ENCODE results near the gene SORBS1. TPM values are rescaled to one million over a fixed set of nuclear protein-coding genes. Genes with fewer than 3 reads are reported as not detected.

SORBS1 gene
- total and polyA plus RNA-seq, 4 donors, result 33.2 to 71.3 (median 44.1) TPM

- TF ChIP-seq EGR1 (IDR thresholded peaks at IDR 0.05; ENCODE audit: low read depth in 2 of 2) (no peak), RXRA (IDR thresholded peaks at IDR 0.05) (no peak), RAD21 (IDR thresholded peaks at IDR 0.05) (no peak), HNF4G (IDR thresholded peaks at IDR 0.05) (no peak), ZBTB33 (IDR thresholded peaks at IDR 0.05) (no peak), JUND (IDR thresholded peaks at IDR 0.05) (no peak), HNF4A (conservative IDR thresholded peaks at IDR 0.05) (no peak), MAX (IDR thresholded peaks at IDR 0.05) (no peak)
Observed at GRCh38 chr10:95559896-95560277, 1.3 kb downstream of the SORBS1 start (continued).

- Histone ChIP-seq H3K4me3 (ENCODE audit: low read depth in 1 of 3, low read length in 3 of 3) (peak overlapping the region in 2 of 3 donors; percentile 10 to 88), H3K36me3 (ENCODE audit: control insufficient read depth in 4 of 4, insufficient read depth in 3 of 4, low read depth in 1 of 4, low read length in 3 of 4) (no peaks in the 10 kb centered on the region), H3K9ac (ENCODE audit: low read depth in 1 of 2, low read length in 2 of 2) (peak overlapping the region; percentile 30 to 66), H3K27ac (ENCODE audit: low read depth in 1 of 2, low read length in 2 of 2) (peak overlapping the region; percentile 57 to 59), H3K9me3 (ENCODE audit: control insufficient read depth in 4 of 4, low read length in 3 of 4) (no peaks in the 10 kb centered on the region), H3K4me1 (ENCODE audit: control insufficient read depth in 4 of 4, insufficient read depth in 4 of 4, low read length in 3 of 4) (peaks cover 0 to 38% (median 24%) of the 10 kb centered on the region in 4 donors), H3K27me3 (ENCODE audit: control insufficient read depth in 4 of 4, insufficient read depth in 4 of 4, low read length in 3 of 4) (no peaks in the 10 kb centered on the region)
- TF ChIP-seq MAX (IDR thresholded peaks at IDR 0.05), result no peak
- no peak for TF ChIP-seq ATF3 (IDR thresholded peaks at IDR 0.05)
- TF ChIP-seq TAF1 (conservative IDR thresholded peaks at IDR 0.05), result no peak
- TF ChIP-seq SP1 (IDR thresholded peaks at IDR 0.05), result no peak
- TF ChIP-seq RXRA (IDR thresholded peaks at IDR 0.05), result no peak
- no peak for TF ChIP-seq FOXA1 (IDR thresholded peaks at IDR 0.05)
- no peak for TF ChIP-seq FOXA2 (IDR thresholded peaks at IDR 0.05)
- TF ChIP-seq YY1 (IDR thresholded peaks at IDR 0.05), result no peak
- TF ChIP-seq NR2F2 (IDR thresholded peaks at IDR 0.05), result no peak
- no peak for TF ChIP-seq GABPA (IDR thresholded peaks at IDR 0.05 in 1 of 2, conservative IDR thresholded peaks at IDR 0.05 in 1 of 2)
- TF ChIP-seq RAD21 (IDR thresholded peaks at IDR 0.05), result no peak
- TF ChIP-seq ZBTB33 (IDR thresholded peaks at IDR 0.05), result no peak
- TF ChIP-seq HNF4A (conservative IDR thresholded peaks at IDR 0.05), result no peak
- TF ChIP-seq JUND (IDR thresholded peaks at IDR 0.05), result no peak
- no peak for TF ChIP-seq HNF4G (IDR thresholded peaks at IDR 0.05)
- WGBS, result 59% methylated on average over 4 of the region's 4 CpGs
- DNase-seq (ENCODE audit: low spot score), result no peak
Observed at GRCh38 chr10:95559471-95559870, 1.7 kb downstream of the SORBS1 start.

Measured in liver (tissue), 9 donors.